Cerebellar cortex (tissue), 1 donor: ENCODE data around the gene TNFRSF4.
"Not testable (repeated sequence)": the region's sequence is repeated elsewhere in the genome, so short reads cannot be mapped to it uniquely, and the experiment has no call there.

Experiments
- DNase-seq: peaks from one replicate; pipeline ENCODE4 v3.0.0-alpha.2; 2015; ENCODE audit warnings: low spot score

The TNFRSF4 gene

GRCh38 chr1:1182491-1183220 is 31.3 kb downstream of the TNFRSF4 start:
- no peak for DNase-seq

GRCh38 chr1:1181938-1182410 is 32.0 kb downstream of the TNFRSF4 start:
- no peak for DNase-seq

- no peak for DNase-seq
Observed at GRCh38 chr1:1181129-1181937, 32.6 kb downstream of the TNFRSF4 start.

- no peak for DNase-seq
Observed at GRCh38 chr1:1179983-1180861, 33.7 kb downstream of the TNFRSF4 start.

- DNase-seq = no peak
Observed at GRCh38 chr1:1179346-1179982, 34.5 kb downstream of the TNFRSF4 start.

- no peak for DNase-seq
Observed at GRCh38 chr1:1178794-1179331, 35.1 kb downstream of the TNFRSF4 start.

- DNase-seq = no peak
Observed at GRCh38 chr1:1177452-1178206, 36.3 kb downstream of the TNFRSF4 start.

GRCh38 chr1:1176931-1177330 is 37.0 kb downstream of the TNFRSF4 start:
- DNase-seq = no peak

GRCh38 chr1:1176063-1176761 is 37.7 kb downstream of the TNFRSF4 start:
- not testable (repeated sequence) for DNase-seq

- no peak for DNase-seq
Observed at GRCh38 chr1:1175221-1176062, 38.5 kb downstream of the TNFRSF4 start.

GRCh38 chr1:1173793-1174415 is 40.0 kb downstream of the TNFRSF4 start, which contains the start of gene TTLL10:
Gene TTLL10 (plus strand): TSS chr1:1173880. CDS start chr1:1179216, 5,336 bp downstream.
- no peak for DNase-seq

GRCh38 chr1:1173061-1173792 is 40.7 kb downstream of the TNFRSF4 start:
- no peak for DNase-seq

GRCh38 chr1:1171546-1172340 is 42.2 kb downstream of the TNFRSF4 start:
- no peak for DNase-seq

- DNase-seq = no peak
Observed at GRCh38 chr1:1171161-1171545, 42.8 kb downstream of the TNFRSF4 start.

- no peak for DNase-seq
Observed at GRCh38 chr1:1170215-1171091, 43.5 kb downstream of the TNFRSF4 start.
